Brain pericyte (primary cell): ENCODE results near the gene CCDC78.

Experiments
- DNase-seq: peaks from one replicate; pipeline ENCODE4 v3.0.0-alpha.2; 2012; ENCODE audit warnings: low read depth, low spot score

CCDC78 gene

DNA sequence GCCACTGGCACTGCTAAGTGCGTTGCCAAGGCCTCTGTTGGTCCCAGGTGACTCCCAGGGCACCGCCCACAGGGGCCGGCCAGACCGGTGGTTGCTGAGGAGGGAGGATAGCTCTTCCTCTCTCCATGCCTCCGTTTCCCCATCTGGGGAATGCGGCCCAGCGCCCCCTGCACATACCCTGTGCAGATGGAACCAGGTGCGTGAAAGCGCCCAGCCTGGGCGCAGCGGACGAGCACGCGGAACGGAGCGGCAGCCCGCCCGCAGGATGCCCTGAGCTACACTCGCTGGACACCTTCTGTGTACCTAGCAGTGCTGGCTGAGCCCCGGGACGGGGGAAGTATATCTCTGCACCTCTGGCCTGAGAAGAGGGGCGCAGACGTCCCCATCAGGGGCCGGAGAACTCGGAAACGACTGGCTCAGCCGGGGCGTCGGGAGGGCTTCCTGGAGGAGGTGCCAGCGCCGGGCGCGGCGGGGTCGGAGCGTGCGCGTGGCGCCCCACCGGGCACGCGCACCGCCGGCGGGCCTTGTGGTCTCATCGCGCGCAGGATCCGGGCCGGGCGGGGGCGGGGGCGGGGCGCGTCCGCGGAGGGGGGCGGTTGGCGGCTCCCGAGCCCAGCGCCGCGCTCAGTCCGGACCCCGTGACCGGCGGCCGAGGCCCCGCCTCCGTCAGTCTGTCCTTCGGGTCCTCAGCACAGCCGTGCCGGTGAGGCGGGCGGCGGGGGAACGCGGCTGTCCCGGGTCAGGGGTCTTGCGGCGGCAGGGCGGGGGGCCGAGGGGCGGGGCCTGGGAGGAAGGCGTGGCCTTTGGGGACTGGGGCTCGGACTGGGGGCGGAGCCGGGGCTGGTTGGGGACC lies at the start of gene CCDC78, which contains the start of gene HAGHL:
Gene CCDC78 (minus strand): TSS at position 6 of the 853 bp plus-strand sequence. CDS start 76 bp downstream, outside the sequence.
Gene HAGHL (plus strand): TSS at position 669 of the 853 bp plus-strand sequence. CDS start 404 bp downstream, outside the sequence.
- DNase-seq: no peak

DNA sequence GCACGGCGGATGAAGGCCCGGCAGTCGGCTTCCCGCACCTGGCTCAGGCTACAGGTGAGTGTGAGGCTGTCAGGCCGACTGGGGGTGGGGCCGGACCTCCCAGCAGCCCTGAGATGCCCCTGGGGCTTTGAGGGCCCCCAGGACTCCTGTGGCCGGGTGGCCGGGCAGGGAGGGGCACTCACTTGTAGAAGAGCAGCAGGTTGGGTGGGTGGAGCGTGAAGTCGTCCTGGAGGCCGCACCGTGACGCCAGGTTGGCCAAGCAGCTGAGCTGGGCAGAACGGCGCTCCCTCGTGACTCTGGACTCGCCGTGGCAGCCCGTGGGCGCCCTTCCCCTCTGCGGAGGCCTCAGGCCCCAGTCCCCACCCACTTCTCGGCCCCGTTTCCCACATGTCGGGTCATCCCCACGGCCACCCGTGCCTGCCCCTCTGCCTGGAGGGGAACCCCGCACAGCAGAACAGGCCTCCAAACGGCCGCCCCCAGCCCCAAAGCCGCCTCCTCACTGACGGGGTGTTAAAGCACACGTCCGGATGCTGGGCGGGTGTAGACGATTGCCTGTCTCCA lies 49.1 kb upstream of the CCDC78 start:
- DNase-seq: no peak

DNA sequence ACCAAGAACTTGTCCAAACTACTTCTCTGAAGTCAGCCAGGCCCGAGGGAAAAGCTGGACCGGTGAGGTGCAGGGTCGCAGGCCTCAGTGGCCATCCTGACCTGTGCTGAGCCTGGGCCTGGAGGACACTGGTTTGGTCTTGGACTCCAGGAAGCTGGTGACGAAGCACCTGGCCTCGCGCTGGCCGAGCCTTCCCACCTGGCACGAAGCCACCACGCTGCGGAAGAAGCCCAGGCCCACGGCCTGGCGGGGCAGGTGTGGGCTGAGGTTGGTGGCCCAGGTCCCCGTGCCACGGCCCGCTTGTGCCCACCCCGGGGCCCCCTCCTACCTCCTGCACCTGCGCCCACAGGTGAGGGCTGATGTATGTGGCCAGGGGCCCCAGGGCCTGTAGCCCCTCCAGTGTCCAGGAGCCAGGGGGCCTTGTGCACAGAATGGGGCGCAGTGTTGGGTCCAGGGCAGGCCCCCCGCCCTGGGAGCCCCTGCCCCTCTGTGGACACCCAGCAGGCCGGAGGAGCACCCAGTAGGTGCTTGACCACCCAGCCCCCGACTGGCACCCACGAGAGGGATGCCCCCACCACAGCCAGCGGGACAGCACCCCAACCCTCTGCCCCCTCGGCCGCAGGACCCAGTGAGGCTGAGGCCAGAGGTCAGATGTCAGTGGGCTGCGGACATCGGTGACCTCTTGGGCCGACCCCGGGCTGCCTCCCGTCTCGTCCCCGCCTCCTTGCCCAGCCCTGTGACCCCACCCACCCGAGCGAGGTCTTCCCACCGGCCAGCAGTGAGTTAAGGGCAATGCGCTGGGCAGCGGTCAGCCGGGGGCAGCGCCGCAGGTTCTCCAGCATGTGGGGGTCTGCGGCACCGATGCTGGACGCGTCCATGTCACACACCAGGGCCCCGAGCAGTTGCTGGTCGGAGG lies 48.1 kb upstream of the CCDC78 start:
- no peak for DNase-seq

DNA sequence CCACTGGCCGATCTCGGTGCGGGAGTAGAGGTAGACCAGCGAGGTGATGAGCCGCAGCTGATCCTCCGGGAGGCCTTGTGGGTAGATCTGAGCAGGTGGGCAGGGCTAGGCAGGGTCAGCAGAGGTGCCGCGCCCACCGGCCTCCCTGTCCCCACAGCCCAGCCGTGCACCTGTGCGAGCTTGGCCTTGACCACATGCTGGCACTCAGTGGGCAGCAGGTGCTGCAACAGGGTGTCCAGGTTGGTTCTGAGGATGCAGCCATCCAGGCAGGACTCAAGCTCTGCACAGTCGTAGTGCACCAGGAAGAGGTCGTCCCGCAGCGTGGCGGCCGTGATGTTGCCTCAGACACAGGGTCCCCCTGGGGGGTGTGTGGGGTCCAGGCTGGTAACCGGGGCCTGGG lies 46.7 kb upstream of the CCDC78 start:
- no peak for DNase-seq

DNA sequence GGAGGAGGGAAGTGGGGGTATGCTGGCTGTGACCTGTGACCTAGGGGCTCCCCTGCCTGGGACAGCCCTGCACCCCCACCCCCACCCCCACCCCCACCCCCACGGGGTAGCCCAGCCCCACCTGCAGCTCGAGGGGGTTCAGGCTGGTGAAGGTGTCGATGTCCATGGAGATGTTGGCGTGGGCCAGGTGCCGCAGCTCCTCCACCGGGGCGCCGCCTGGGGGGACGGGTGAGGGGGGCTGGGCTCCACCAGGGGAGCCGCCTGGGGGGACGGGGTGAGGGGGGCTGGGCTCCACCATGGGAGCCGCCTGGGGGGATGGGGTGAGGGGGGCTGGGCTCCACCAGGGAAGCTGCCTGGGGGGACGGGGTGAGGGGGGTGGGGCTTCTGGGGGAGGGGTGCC lies 44.2 kb upstream of the CCDC78 start:
- no peak for DNase-seq

DNA sequence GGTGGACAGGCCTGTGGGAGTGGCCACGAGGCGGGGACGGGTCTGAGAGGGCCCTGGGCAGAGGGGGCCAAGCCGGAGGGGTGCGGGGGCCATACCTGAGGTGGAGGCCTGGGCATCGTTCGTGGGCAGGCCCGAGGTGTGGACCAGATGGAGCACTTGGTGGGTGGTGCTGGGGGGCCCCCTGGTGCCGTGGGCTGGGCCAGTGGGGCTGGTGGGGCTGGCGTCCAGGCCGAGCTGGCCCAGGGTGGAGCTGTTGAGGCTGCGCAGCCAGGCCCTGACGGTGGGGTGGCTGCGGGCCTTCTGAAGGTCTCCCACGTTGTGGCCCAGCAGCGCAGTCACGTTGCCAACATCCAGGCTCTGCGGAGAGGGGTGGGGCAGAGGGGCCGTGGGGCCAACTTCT lies 43.7 kb upstream of the CCDC78 start:
- no peak for DNase-seq

DNA sequence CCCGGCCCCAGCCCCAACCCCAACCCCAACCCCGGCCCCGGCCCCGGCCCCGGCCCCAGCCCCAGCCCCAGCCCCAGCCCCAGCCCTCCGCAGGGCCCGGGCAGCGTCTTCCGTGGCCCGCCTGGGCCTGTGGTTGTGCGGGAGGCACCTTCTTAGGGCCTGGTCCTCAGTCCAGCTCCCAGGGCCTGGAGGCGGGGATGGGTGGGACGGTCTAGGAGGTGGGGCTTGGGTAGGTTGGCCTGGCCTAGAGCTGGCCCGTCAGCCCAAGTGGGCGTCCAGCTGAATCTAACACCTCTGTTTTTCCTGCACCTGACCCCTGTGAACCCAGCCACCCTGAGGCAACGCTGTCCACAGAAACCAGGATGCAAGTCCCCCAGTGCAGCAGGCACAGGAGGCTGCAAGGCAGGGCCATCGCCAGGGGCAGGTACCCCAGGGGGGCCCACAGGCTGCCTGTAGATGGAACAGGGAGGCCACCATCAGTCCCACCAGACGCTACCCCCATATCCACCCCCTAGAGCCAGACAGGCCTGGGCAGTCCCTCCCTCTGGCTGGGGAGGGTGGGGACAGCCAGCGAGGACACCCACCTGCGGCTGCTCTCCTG lies 43.0 kb upstream of the CCDC78 start:
- no peak for DNase-seq

DNA sequence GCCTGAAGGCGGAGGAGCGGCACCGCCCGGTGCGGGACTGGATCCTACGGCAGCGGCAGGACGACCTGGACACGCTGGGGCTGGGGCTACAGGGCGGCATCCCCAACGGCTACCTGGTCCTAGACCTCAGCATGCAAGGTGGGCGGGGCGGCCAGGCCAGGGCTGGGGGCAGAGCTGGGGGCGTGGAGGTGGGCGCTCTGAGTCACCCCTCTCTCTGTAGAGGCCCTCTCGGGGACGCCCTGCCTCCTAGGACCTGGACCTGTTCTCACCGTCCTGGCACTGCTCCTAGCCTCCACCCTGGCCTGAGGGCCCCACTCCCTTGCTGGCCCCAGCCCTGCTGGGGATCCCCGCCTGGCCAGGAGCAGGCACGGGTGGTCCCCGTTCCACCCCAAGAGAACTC lies 42.2 kb upstream of the CCDC78 start:
- DNase-seq: no peak

DNA sequence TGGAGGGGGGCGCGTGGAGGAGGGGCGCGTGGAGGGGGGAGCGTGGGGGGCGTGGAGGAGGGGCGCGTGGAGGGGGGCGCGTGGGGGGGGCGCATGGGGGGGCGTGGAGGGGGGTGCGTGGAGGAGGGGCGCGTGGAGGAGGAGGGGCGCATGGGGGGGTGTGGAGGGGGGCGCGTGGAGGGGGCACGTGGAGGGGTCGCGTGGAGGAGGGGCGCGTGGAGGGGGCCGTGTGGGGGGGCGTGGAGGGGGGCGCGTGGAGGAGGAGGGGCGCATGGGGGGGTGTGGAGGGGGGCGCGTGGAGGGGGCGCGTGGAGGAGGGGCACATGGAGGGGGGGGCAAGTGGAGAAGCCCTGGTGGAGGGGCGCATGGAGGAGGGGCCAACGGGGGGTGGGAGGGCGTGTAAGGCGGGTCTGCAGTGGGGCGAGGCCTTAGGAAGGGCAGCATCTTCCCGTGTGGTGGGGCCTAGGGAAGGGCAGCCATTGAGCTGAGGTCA lies 41.5 kb upstream of the CCDC78 start:
- DNase-seq: no peak

DNA sequence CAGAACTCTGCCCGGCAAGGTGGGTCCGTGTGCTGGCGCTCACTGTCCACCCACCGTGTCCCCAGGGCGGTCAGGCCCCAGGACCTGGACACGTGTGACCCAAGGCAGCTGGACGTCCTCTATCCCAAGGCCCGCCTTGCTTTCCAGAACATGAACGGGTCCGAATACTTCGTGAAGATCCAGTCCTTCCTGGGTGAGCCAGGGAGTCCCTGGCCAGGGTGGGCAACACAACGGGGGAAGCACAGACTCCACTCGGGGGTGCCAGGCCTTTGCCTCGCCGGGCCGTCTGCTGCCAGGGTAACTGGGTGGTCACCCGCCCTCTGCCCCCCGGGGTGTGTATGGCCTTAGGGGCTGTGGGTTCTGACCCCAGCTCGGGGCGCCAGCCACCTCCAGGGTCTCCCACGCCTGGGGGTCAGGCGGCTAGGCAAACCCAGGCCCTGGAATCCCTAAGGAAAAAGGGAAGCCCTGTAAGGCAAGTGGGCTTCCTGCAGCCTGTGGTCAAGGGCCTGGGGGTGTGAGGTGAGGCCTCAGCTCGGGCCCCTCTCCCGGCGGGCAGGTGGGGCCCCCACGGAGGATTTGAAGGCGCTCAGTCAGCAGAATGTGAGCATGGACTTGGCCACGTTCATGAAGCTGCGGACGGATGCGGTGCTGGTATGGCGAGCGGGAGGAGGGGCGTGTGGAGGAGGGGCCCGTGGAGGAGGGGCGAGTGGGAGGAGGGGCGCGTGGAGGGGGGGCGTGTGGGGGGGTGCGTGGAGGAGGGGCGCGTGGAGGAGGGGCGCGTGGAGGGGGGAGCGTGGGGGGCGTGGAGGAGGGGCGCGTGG lies 40.8 kb upstream of the CCDC78 start:
- no peak for DNase-seq

DNA sequence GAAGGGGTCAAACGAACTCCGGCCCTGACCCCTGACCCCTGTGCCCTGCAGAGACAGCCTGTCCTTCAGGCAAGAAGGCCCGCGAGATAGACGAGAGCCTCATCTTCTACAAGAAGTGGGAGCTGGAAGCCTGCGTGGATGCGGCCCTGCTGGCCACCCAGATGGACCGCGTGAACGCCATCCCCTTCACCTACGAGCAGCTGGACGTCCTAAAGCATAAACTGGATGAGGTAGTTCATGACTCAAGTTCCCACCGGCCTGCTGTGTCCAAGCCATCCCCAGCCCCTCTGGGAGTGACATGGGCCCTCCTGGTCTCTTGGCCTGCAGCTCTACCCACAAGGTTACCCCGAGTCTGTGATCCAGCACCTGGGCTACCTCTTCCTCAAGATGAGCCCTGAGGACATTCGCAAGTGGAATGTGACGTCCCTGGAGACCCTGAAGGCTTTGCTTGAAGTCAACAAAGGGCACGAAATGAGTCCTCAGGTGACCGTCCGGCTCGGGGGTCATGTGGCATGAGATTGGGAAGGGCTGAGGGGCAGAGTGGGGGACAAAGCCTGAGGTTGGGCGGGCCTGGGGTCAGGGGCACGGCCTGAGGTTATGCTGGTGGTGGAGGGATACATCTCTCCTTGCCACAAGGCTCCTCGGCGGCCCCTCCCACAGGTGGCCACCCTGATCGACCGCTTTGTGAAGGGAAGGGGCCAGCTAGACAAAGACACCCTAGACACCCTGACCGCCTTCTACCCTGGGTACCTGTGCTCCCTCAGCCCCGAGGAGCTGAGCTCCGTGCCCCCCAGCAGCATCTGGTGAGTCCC lies 40.0 kb upstream of the CCDC78 start:
- DNase-seq: no peak

DNA sequence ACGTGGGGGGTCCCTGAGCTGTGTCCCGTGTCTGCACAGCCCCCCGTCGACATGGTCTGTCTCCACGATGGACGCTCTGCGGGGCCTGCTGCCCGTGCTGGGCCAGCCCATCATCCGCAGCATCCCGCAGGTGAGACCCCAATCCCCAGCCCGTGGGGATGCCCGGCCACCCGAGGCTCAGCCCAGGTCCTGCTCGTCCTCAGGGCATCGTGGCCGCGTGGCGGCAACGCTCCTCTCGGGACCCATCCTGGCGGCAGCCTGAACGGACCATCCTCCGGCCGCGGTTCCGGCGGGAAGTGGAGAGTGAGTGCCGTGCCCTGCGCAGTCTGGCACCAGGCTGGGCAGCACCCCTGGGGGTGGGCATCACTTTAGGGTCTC lies 39.2 kb upstream of the CCDC78 start:
- no peak for DNase-seq

DNA sequence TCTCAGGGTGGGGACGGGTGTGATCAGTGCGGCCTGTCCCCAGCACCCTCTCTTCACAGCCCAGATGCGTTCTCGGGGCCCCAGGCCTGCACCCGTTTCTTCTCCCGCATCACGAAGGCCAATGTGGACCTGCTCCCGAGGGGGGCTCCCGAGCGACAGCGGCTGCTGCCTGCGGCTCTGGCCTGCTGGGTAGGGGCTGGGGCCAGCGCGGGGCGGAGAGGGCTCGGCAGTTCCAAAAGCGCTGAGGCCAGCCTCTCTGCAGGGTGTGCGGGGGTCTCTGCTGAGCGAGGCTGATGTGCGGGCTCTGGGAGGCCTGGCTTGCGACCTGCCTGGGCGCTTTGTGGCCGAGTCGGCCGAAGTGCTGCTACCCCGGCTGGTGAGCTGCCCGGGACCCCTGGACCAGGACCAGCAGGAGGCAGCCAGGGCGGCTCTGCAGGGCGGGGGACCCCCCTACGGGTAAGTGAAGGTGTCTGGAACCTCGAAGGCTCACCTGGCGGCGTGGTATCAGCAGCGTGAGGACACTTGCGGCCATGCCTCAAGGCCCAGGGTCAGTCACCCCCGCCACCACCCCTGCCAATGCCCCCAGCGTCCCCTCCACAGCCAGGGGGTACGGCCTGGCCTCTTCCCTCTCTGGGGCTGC lies 38.7 kb upstream of the CCDC78 start:
- no peak for DNase-seq

DNA sequence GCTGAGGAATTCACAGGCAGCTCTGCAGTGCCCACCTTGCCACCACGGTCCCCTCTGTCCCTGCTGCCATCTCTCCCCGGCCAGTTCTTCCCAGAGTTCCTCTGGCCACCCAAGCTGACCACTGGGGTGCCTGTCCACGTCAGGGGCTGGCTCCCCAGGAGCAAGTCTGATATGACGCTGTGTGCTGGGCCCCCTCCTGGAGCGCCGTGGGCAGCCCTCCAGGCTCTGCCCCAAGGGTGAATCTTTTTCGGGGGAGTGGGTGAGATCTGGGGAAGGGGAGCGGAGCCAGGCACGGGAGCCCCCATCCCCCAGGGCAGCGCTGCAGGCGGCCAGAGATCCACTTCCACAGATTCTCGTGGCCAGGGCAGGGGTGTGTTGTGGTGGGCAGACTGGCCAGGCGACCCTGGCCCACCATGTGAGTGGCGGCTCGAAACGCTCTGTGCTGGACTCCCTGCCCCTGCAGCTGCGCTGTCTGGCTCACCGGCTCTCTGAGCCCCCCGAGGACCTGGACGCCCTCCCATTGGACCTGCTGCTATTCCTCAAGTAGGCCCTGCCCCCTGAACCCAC lies 38.0 kb upstream of the CCDC78 start:
- DNase-seq: no peak

DNA sequence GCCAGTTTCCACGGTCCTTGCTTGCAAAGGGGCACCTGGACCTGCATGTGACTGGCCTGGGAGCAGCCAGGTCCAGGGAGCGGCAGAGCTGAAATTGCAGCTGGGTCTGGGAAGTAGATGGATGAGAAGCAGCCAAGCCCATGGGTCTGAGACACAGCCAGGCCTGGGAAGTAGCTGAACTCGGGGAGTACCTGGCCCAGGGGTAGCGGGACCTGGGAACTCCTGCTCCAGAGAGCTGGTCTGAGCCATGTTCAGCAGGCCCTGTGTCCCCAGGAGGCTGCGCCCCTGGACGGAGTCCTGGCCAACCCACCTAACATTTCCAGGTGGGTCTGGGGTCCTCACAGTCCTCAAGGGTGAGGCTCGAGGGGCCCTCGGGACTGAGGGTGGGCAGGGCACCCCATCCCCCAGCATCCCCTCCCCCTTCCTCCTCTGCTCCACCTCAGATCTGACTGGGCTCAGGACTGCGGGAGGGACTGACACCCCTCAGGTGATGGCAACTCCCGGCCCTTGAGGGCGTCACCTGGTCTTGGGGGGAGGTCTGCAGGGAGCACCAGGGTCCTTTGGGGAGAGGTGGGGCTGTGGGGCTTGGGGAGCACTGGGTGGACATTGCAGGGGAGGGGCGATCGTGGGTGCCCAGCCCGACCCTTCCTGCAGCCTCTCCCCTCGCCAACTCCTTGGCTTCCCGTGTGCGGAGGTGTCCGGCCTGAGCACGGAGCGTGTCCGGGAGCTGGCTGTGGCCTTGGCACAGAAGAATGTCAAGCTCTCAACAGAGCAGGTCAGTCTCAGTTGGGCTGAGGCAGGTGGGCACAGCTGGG lies 37.3 kb upstream of the CCDC78 start:
- DNase-seq: no peak

DNA sequence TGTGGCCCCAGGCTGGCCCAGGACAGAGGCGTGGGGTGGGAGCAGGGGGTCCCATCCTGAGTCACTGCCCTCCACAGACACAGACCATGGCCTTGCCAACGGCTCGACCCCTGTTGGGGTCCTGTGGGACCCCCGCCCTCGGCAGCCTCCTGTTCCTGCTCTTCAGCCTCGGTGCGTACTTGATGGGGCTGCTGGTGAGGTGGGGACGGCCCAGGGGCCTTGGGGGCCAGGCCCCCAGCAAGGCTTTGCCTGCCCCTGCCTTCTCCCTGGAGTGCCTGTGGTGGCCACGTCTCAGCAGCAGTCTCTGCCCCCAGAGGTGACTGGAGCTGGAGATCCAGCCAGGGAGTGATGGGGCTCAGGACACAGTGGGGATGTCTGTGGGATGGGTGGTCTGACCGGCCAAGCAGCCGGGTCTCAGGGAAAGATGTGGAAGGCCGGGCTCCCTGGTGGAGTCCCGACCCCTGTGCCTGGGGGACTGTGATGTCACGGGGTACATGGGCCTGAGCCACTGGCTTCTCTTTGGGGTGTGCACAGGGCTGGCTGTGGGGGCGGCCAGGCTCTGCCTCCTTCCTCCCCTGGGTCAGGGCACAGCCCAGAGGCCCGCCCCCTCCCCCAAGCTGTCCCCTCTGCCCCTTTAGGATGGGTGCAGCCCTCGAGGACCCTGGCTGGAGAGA lies 36.5 kb upstream of the CCDC78 start:
- DNase-seq: no peak

DNA sequence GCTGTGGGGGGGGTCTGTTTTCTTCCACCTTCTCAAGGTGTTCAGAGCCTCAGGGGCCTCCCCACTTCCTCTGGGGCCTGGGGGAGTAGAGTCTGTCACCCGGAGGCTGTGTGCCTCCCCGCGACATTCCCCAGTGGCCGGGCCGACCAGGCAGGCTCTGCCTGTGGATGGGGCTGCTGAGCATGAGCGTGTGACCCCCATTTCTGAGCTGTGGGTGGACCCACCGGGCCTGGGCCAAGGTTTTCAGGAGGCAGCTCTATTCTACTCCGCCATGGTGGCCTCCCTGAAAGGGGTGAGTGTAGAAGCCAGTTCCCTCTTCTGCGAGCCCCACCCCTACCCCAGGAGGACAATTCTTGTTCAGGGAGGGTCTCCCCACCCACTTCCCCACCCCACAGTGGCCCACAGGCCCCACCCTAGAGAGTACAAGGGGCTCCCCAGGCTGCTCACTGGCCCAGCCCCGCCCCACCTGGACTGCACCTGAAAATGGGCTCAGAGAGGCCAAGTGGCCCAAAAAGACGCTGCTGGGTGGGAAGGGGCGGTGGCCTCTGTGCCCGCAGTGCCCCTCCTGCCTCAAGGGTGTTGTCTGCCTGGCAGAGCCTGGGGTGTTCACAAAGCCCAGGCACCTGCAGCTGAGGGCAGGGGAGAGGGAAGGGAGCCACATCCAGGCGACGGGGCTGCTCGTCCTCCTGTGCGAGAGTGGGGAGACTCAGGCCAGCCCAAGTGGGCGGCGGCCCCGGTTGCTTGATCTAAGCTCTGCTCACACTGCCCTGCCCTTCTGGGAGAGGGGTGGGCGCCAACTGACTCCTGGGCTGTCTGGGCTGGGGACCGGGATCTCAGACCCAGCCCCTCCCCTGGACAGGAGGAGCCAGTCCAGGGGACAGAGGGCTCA lies 35.6 kb upstream of the CCDC78 start:
- DNase-seq: no peak
